Measurements from ENCODE around the gene HIVEP3. TPM values are rescaled to one million over a fixed set of nuclear protein-coding genes. Genes with fewer than 3 reads are reported as not detected.

HIVEP3 gene
- polyA plus RNA-seq, 1 of the 3 experiments (the other 2 are of a cell fraction), result 6.4 TPM

- POLR2A ChIA-PET, result no interaction called here
- Histone ChIP-seq H3K4me1 (ENCODE audit: control insufficient read depth in 1 of 2, insufficient read depth in 2 of 2, low read depth in 1 of 2, low read length in 1 of 2) (peaks cover 0 to 52% of the 10 kb centered on the region in 2 experiments; a peak in 3 of 4 replicates), H3K9me3 (no peaks in the 10 kb centered on the region), H3K79me2 (ENCODE audit: insufficient read depth) (no peaks in the 10 kb centered on the region), H4K20me1 (ENCODE audit: insufficient read depth) (no peaks in the 10 kb centered on the region), H3K4me3 (ENCODE audit: low read depth in 2 of 2, low read length in 1 of 2) (no peak overlapping the region), H3K36me3 (replicated peaks in 1 of 2; ENCODE audit: control insufficient read depth in 1 of 2, insufficient read depth in 2 of 2, low read length in 1 of 2) (no peaks in the 10 kb centered on the region), H3K9me2 (no peaks in the 10 kb centered on the region), H3K9ac (no peak overlapping the region), H3K4me2 (no peak overlapping the region), H3F3A (replicated peaks; ENCODE audit: insufficient read depth) (no peaks in the 10 kb centered on the region), H3K27me3 (ENCODE audit: insufficient read depth) (no peaks in the 10 kb centered on the region), H2AFZ (ENCODE audit: low read depth) (no peak overlapping the region), H3K27ac (ENCODE audit: low read depth in 2 of 2, low read length in 1 of 2) (no peak overlapping the region)
- CTCF ChIA-PET, result no interaction called here
- 86% methylated on average over 7 of the region's 7 CpGs for WGBS (ENCODE audit: low lambda C conversion rate)
- TF ChIP-seq FOXM1 (IDR thresholded peaks at IDR 0.05; ENCODE audit: low read depth), result no peak
- TF ChIP-seq EZH2phosphoT487 (IDR thresholded peaks at IDR 0.05; ENCODE audit: borderline replicate concordance, low read depth), result no peak
- no peak for TF ChIP-seq GATA2 (CRISPR knock-in tag; IDR thresholded peaks at IDR 0.05)
- no peak for TF ChIP-seq PBX3 (IDR thresholded peaks at IDR 0.05)
- no peak for TF ChIP-seq YY1 (IDR thresholded peaks at IDR 0.05; ENCODE audit: low read depth)
- TF ChIP-seq REST (IDR thresholded peaks at IDR 0.05; ENCODE audit: low read depth, low read length), result no peak
- TF ChIP-seq EP300 (IDR thresholded peaks at IDR 0.05; ENCODE audit: borderline replicate concordance in 1 of 2, low read depth in 1 of 2, low read length in 1 of 2), result no peak
- TF ChIP-seq TEAD4 (IDR thresholded peaks at IDR 0.05; ENCODE audit: borderline replicate concordance, insufficient read depth), result no peak
- no peak for TF ChIP-seq CHD2 (IDR thresholded peaks at IDR 0.05; ENCODE audit: low read length, partially characterized antibody)
- TF ChIP-seq, protein P1, sequence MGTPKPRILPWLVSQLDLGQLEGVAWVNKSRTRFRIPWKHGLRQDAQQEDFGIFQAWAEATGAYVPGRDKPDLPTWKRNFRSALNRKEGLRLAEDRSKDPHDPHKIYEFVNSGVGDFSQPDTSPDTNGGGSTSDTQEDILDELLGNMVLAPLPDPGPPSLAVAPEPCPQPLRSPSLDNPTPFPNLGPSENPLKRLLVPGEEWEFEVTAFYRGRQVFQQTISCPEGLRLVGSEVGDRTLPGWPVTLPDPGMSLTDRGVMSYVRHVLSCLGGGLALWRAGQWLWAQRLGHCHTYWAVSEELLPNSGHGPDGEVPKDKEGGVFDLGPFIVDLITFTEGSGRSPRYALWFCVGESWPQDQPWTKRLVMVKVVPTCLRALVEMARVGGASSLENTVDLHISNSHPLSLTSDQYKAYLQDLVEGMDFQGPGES (IDR thresholded peaks at IDR 0.05; ENCODE audit: low read depth, low read length), result no peak
- no peak for TF ChIP-seq RFX5 (IDR thresholded peaks at IDR 0.05; ENCODE audit: low read length)
- TF ChIP-seq NRF1 (IDR thresholded peaks at IDR 0.05; ENCODE audit: low read depth, low read length), result no peak
- no peak for TF ChIP-seq USF1 (IDR thresholded peaks at IDR 0.05; ENCODE audit: borderline replicate concordance, low read depth)
- no peak for TF ChIP-seq CTCF (IDR thresholded peaks at IDR 0.05)
- no peak for TF ChIP-seq RCOR1 (IDR thresholded peaks at IDR 0.05; ENCODE audit: low read length)
- DNase-seq, result no peak
Measured at GRCh38 chr1:41511239-41511540, 407.5 kb downstream of the HIVEP3 start.
